ENCODE measurements around the gene TDRD6.
A peak's percentile ranks its signal among the peaks of the same experiment; 100 is the strongest.
"Not testable (repeated sequence)": the region's sequence is repeated elsewhere in the genome, so short reads cannot be mapped to it uniquely, and the experiment has no call there.

The TDRD6 gene

DNA sequence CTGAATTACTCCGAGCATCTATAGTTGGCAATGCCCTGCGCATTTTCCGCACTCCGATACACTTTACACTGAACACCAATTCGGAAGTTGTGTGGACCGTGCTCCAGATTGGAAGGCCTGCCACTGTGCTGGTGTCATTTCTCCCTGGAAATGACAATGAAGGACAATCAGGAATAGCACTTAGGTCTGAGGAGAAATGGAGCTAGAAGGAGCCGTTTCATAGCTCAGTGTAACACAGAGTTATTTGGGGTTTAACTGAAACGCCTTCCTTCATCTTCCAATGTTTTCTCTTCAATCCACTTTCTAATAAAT is 48.0 kb downstream of the TDRD6 start:
- TF ChIP-seq, protein P1, sequence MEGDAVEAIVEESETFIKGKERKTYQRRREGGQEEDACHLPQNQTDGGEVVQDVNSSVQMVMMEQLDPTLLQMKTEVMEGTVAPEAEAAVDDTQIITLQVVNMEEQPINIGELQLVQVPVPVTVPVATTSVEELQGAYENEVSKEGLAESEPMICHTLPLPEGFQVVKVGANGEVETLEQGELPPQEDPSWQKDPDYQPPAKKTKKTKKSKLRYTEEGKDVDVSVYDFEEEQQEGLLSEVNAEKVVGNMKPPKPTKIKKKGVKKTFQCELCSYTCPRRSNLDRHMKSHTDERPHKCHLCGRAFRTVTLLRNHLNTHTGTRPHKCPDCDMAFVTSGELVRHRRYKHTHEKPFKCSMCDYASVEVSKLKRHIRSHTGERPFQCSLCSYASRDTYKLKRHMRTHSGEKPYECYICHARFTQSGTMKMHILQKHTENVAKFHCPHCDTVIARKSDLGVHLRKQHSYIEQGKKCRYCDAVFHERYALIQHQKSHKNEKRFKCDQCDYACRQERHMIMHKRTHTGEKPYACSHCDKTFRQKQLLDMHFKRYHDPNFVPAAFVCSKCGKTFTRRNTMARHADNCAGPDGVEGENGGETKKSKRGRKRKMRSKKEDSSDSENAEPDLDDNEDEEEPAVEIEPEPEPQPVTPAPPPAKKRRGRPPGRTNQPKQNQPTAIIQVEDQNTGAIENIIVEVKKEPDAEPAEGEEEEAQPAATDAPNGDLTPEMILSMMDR (IDR thresholded peaks at IDR 0.05; ENCODE audit: low read depth, low read length, missing control alignments), result no peak
- DNase-seq (ENCODE audit: low read depth), result no peak
- in situ Hi-C loops (cut with HindIII; ENCODE audit: low sequenced_read_pairs), result no loop called here
- peak overlapping the region; percentile 55 for H3K4me3 ChIP-seq (ENCODE audit: low read depth, low read length)

DNA sequence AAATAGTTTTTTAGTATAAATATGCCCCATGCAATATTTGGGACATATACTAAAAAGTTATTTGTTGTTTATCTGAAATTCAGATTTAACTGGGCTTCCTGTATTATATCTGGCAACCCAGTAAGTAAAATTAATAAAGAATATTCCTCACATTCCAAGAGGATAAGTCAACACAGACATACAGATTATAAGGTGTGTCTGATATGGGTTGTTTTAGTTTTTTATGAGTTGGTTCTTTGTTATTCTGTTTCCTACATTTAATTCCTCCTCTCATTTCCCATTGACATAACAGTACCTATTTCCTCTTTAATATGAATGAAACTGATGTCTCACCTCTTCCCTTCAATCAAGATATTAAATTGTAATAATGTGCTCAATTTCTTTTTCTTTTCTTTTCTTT is 49.2 kb downstream of the TDRD6 start:
- TF ChIP-seq, protein P1 (IDR thresholded peaks at IDR 0.05; ENCODE audit: low read depth, low read length, missing control alignments), result no peak
- in situ Hi-C loops (cut with HindIII; ENCODE audit: low sequenced_read_pairs), result no loop called here
- no peak for DNase-seq (ENCODE audit: low read depth)
- no peak overlapping the region for H3K4me3 ChIP-seq (ENCODE audit: low read depth, low read length)

DNA sequence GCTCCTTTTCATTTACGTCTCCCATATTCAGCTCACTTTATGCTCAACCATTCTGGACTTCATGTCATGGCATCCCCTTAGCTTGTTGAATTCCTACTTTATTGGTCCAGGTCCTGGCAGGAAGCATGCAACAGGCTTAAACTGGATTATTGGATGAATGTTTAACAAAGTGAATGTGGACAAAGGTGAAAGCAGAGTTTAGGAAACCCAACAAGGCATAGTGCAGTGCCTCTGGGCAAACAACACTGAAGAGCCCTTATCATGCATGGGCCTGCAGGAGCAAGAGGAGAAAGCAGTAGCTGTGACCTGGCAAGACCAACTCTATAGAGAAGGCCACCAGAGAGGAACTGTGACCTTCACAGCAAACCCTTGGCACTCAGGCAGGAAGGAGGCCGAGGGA is 53.8 kb downstream of the TDRD6 start:
- no peak overlapping the region for H3K4me3 ChIP-seq (ENCODE audit: low read depth, low read length)
- TF ChIP-seq, protein P1 (IDR thresholded peaks at IDR 0.05; ENCODE audit: low read depth, low read length, missing control alignments), result no peak
- in situ Hi-C loops (cut with HindIII; ENCODE audit: low sequenced_read_pairs), result no loop called here
- DNase-seq (ENCODE audit: low read depth), result no peak

DNA sequence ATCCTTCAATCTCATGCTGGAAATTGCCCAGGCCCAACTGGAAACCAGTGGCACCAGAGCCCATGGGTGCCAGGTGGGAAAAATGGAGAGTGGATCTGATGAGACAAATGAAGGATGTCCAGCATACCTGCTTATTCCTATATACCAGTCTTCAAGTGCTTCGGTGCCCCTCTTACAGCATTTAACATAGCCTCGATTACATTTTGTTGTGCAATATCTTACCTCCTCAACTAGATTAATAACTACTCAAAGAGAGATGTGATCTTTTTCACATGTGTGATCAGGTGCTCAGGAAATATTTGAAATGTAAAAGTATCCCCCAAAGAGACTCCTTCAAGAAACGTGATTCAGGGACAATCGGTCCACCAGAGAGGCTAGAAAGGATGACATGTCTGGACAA is 54.2 kb downstream of the TDRD6 start:
- TF ChIP-seq, protein P1 (IDR thresholded peaks at IDR 0.05; ENCODE audit: low read depth, low read length, missing control alignments), result no peak
- H3K4me3 ChIP-seq (ENCODE audit: low read depth, low read length), result no peak overlapping the region
- DNase-seq (ENCODE audit: low read depth), result no peak
- in situ Hi-C loops (cut with HindIII; ENCODE audit: low sequenced_read_pairs), result no loop called here

DNA sequence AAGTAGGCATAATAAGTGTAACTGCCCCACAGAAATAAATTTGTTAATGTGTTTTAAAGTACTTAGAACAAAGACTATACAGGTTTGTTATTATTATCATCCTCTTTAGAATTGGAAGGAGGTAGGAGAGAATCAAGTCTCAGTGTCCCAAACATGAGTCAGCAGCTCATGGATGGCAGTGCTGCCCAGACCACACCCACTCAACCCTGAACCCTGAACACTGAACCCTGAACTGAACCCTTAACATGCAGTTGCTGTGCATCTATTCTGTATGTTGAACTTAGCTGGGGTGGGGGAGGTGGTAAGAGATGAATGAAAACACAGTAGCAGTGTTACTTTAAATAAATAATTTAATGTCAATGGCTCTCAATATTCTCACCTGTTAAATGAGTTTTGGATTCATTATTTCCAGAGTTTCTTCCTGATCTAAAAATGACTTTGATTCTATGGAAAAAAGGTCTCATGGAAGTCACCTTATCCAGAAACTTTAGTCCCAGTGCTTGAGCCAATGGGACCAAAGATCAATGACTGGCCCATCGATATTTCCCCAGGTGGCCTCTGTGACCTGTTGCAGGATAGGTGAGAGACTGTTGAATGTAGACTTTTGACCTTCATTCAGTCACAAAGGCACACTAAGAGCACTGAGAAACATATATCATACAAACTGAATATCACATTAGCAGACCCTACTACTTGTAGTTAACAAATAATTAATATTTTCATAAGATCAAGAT is 55.9 kb downstream of the TDRD6 start:
- H3K4me3 ChIP-seq (ENCODE audit: low read depth, low read length), result no peak overlapping the region
- in situ Hi-C loops (cut with HindIII; ENCODE audit: low sequenced_read_pairs), result no loop called here
- TF ChIP-seq, protein P1 (IDR thresholded peaks at IDR 0.05; ENCODE audit: low read depth, low read length, missing control alignments), result no peak
- no peak for DNase-seq (ENCODE audit: low read depth)

DNA sequence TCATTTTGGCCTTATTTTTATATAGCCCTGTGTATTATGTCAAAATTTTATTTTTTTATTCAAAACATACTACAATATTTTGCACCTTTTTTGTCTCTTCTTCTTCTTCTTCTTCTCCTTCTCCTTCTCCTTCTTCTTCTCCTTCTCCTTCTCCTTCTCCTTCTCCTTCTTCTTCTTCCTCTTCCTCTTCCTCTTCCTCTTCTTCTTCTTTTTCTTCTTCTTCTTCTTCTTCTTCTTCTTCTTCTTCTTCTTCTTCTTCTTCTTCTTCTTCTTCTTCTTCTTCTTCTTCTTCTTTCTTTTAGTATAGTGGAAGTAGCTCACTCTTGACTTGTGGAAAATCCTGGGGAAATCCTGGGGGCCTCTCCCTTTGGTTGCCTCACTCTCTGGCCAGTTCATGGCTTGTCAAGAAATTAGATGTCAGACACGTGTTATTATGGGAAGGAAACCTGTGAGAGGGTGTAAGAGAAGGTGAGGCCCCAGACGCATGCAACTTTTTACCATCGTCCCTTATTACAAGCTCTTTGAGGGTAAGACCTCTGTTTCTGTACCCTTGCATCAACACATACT is 56.6 kb downstream of the TDRD6 start:
- in situ Hi-C loops (cut with HindIII; ENCODE audit: low sequenced_read_pairs); DNase-seq (ENCODE audit: low read depth): not testable (repeated sequence)

DNA sequence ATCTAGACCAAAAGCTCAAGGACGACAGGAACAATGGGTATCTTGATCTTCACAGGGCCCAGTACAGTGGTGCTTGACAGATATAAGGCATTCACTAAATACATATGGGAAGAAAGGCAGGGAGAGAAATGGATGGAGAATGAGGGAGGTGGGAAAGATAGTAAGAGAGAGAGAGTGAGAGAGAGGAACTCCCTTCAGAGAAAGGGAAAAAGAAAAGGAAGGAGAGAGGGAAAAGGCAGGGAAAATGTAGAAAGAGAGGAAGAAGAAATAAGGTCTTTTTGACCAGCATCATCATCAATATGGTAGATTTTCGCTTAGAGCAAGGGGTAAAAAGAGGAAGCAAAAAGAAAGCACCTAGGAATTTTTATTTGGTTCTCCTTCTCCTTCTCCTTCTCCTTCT is 58.3 kb downstream of the TDRD6 start:
- DNase-seq (ENCODE audit: low read depth), result no peak
- no peak overlapping the region for H3K4me3 ChIP-seq (ENCODE audit: low read depth, low read length)
- in situ Hi-C loops (cut with HindIII; ENCODE audit: low sequenced_read_pairs), result no loop called here
- TF ChIP-seq, protein P1 (IDR thresholded peaks at IDR 0.05; ENCODE audit: low read depth, low read length, missing control alignments), result no peak

More for the DNA sequence above, 56.6 kb downstream of the TDRD6 start:
- H3K4me3 ChIP-seq (ENCODE audit: low read depth, low read length), result not testable (repeated sequence)

Data from astrocyte of the cerebellum (primary cell).